Measurements from ENCODE around the gene GLTPD2. TPM values are rescaled to one million over a fixed set of nuclear protein-coding genes. Genes with fewer than 3 reads are reported as not detected.

Gene GLTPD2
- total RNA-seq, 2 experiments from 2014 or later = not detected

- ChIA-PET CTCF (interaction anchor here (0.8 to 1.3 kb wide), 3 partner anchors 9 to 118 kb away, joined by 3 to 4 read pairs (median 4); no protein-coding TSS in a partner anchor), POLR2A (interaction anchor here (0.6 to 0.7 kb wide), 2 partner anchors 38 to 43 kb away, joined by 3 read pairs; partner anchors contain the start of gene PSMB6)
These were observed 44.6 kb downstream of the GLTPD2 start, which contains the start of gene MINK1 for GRCh38 chr17:4833178-4833940. Gene MINK1, plus strand, starts transcription at chr17:4833340. Its CDS starts 244 bp downstream, at chr17:4833584.

DNA sequence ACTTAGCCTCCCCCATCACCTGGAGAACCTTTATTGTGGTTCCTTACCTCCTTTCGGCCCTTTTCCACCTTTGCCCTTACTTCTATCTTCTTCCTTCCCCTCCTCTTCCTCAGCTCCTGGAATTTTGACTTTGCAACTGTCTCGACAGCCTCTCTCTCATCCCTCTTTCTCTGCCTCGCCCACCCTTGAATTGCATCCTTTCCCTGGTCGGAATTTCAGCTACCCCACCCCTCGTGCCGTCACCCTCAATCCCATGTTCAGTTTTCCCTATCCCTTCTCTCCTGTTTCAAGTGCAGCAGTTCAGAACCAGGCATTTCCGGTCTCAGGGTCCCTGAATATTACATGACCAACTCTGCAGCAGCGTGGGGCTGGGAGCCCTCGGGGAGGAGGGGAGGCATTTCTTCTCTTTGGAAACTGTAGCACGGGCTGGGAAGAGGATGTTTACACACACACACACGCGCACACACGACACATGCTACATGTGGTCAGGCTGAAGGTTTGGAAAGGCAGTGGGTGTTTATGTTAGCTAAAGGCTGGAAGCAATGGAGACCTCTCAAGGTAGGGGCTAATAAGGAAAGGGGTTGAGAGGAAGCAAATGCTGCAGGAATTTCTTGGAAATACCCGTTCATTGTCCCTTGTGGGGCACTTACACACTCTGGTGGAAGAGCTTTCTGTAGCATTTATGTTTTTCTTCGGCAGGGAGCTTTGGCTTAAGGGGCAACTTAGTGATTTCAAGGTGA lies 45.3 kb downstream of the GLTPD2 start:
- POLR2A ChIA-PET = interaction anchor here (0.5 kb wide), 1 partner anchor 18 kb away, joined by 4 read pairs; no protein-coding TSS in a partner anchor
- CTCF ChIA-PET = interaction anchor here (0.8 to 1.3 kb wide), 2 partner anchors 10 to 44 kb away, joined by 4 read pairs; no protein-coding TSS in a partner anchor

DNA sequence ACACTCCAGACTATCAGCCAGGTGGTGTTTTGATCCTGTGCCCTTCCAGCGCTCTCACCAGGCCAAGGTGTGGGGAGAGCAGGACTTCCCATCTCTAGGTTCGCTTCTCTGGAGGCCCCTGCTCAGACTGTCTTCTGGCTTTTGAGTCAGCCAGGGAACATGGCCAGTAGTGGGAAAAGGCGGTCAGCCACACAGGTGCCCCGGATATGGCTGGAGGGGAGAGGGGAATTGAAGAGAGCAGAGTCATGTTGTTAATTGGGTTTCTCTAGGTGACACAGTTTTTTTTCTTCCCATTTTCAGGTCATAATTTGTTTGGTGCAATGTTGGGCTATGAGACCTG lies 45.9 kb downstream of the GLTPD2 start:
- ChIA-PET POLR2A (interaction anchor here (0.5 kb wide), 1 partner anchor 17 kb away, joined by 4 read pairs; no protein-coding TSS in a partner anchor), CTCF (interaction anchor here (0.8 kb wide), 1 partner anchor 10 kb away, joined by 4 read pairs; no protein-coding TSS in a partner anchor)

- POLR2A ChIA-PET = no interaction called here
These were observed 47.5 kb downstream of the GLTPD2 start for GRCh38 chr17:4836221-4836620.

DNA sequence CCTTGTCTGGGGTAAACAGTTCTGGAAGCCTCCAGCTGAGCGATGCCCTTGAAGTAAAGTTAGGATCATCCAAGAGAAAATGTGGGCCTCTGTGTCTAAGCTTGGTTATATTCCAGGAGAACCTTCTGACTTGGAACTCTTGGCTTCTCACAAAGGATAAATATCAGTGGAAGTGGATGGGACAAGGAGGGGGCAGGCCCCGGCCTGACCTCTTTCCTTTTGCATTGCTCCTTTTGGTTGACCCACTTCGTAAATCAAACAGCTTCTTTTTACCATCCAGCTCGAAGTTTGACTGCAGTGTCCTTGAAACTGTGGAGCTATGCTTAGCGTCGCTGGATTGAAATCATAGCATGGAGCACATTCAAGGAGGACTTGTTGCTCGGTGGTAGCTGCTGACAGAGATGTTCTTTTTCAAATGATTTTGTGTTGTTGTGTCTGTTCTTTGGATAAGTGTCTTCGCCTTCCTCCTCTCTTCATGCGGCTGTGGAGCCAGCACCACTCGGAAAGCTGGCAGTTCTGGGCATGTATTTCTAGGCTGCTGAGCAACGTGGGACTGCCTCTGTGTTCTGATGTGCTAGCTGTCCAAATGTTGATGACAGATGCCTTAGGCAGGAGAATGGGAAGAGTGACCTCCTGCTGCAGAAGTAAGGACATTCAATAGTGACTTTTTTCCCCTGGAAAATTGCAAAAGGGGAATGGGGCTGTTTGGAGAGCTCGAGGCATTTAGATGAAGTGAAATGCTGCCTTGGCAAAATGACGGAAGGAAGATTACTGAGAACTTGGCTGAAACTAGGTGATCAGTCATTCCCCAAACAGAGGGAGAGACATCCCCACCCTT lies 48.9 kb downstream of the GLTPD2 start:
- POLR2A ChIA-PET = interaction anchor here (0.6 to 0.9 kb wide), 2 partner anchors 20 to 31 kb away, joined by 4 to 7 read pairs; partner anchors contain the start of gene PLD2
- CTCF ChIA-PET = interaction anchor here (1.4 kb wide), 1 partner anchor 49 kb away, joined by 4 read pairs; no protein-coding TSS in a partner anchor

More at GRCh38 chr17:4836221-4836620, 47.5 kb downstream of the GLTPD2 start:
- CTCF ChIA-PET = interaction anchor here (0.5 kb wide), 1 partner anchor 250 kb away, joined by 3 read pairs; no protein-coding TSS in a partner anchor

- ChIA-PET POLR2A (interaction anchor here (0.9 kb wide), 1 partner anchor 32 kb away, joined by 7 read pairs; the partner anchor contains the start of gene PLD2), CTCF (interaction anchor here (0.6 to 1.4 kb wide), 2 partner anchors 48 to 53 kb away, joined by 3 to 4 read pairs; no protein-coding TSS in a partner anchor)
These were observed 49.6 kb downstream of the GLTPD2 start for GRCh38 chr17:4838309-4838785.

GRCh38 chr17:4839221-4839620 lies 50.5 kb downstream of the GLTPD2 start:
- CTCF ChIA-PET = no interaction called here

More at GRCh38 chr17:4839221-4839620, 50.5 kb downstream of the GLTPD2 start:
- POLR2A ChIA-PET = interaction anchor here (0.6 kb wide), 2 partner anchors 123 to 641 kb away, joined by 3 to 6 read pairs; no protein-coding TSS in a partner anchor

Other genes starting within 250 kb of the GLTPD2 start
- gene MYBBP1A, start 233.6 kb upstream of the GLTPD2 start, total RNA-seq = 100 to 1,000 TPM; 154 to 157 TPM
- not detected for gene GGT6, start 228.4 kb upstream of the GLTPD2 start, total RNA-seq
- not detected for gene SMTNL2, start 204.4 kb upstream of the GLTPD2 start, total RNA-seq
- not detected for gene ALOX15, start 147.3 kb upstream of the GLTPD2 start, total RNA-seq
- gene PELP1, start 84.8 kb upstream of the GLTPD2 start, total RNA-seq = 100 to 1,000 TPM; 118 to 119 TPM
- 100 to 1,000 TPM; 183 to 193 TPM for gene ARRB2, start 78.3 kb upstream of the GLTPD2 start, total RNA-seq
- 10 to 100 TPM; 22.1 to 22.9 TPM for gene MED11, start 57.5 kb upstream of the GLTPD2 start, total RNA-seq
- gene ZMYND15, start 49.1 kb upstream of the GLTPD2 start, total RNA-seq = not detected
- gene CXCL16, start 49.0 kb upstream of the GLTPD2 start, total RNA-seq = 1 to 10 TPM; 1.6 to 1.7 TPM
- gene TM4SF5, start 17.1 kb upstream of the GLTPD2 start, total RNA-seq = not detected
- gene VMO1, start 2.6 kb upstream of the GLTPD2 start, total RNA-seq = under 1 TPM; 0.29 to 0.32 TPM
- gene PSMB6, start 7.2 kb downstream of the GLTPD2 start, total RNA-seq = 100 to 1,000 TPM; 183 to 184 TPM
- 10 to 100 TPM in 1 of 2 experiments, 1 to 10 TPM in 1; 10.0 to 12.6 TPM for gene PLD2, start 18.2 kb downstream of the GLTPD2 start, total RNA-seq
- gene MINK1, start 44.4 kb downstream of the GLTPD2 start, total RNA-seq = 10 to 100 TPM; 46.8 to 48.5 TPM
- gene C17orf107, start 110.6 kb downstream of the GLTPD2 start, total RNA-seq = 1 to 10 TPM; 2.8 to 3.2 TPM
- gene CHRNE, start 114.1 kb downstream of the GLTPD2 start, total RNA-seq = under 1 TPM; 0.38 to 0.42 TPM
- gene GP1BA, start 143.3 kb downstream of the GLTPD2 start, total RNA-seq = not detected
- 10 to 100 TPM; 91.7 to 92.9 TPM for gene SLC25A11, start 151.1 kb downstream of the GLTPD2 start, total RNA-seq
- 100 to 1,000 TPM; 179 to 192 TPM for gene RNF167, start 151.3 kb downstream of the GLTPD2 start, total RNA-seq
- 1,000 to 10,000 TPM; 1,847 to 1,866 TPM for gene PFN1, start 159.6 kb downstream of the GLTPD2 start, total RNA-seq
- 10 to 100 TPM; 28.2 to 31.5 TPM for gene ENO3, start 162.2 kb downstream of the GLTPD2 start, total RNA-seq
- gene SPAG7, start 178.9 kb downstream of the GLTPD2 start, total RNA-seq = 10 to 100 TPM; 64.0 to 64.8 TPM
- gene CAMTA2, start 198.7 kb downstream of the GLTPD2 start, total RNA-seq = 100 to 1,000 TPM; 120 to 125 TPM
- under 1 TPM; 0.30 to 0.31 TPM for gene INCA1, start 208.6 kb downstream of the GLTPD2 start, total RNA-seq
- gene KIF1C, start 209.0 kb downstream of the GLTPD2 start, total RNA-seq = 10 to 100 TPM; 72.7 to 77.3 TPM
- gene SLC52A1, start 246.5 kb downstream of the GLTPD2 start, total RNA-seq = under 1 TPM; 0.21 to 0.32 TPM

Data from activated CD8-positive, alpha-beta memory T cell treated with anti-CD3 and anti-CD28 coated beads for 36 hours (primary cell).